ELR (cell line): ENCODE measurements around the gene KRTAP5-10.
"Not testable (repeated sequence)": the region's sequence is repeated elsewhere in the genome, so short reads cannot be mapped to it uniquely, and the experiment has no call there.

Experiments
- DNase-seq: peaks from one replicate; pipeline ENCODE4 v3.0.0-alpha.2; 2015; ENCODE audit warnings: low read depth

Gene KRTAP5-10

GRCh38 chr11:71542879-71543777 lies 22.2 kb upstream of the KRTAP5-10 start:
- peak; percentile 4 for DNase-seq

GRCh38 chr11:71543866-71544265 lies 21.5 kb upstream of the KRTAP5-10 start:
- DNase-seq, result no peak

GRCh38 chr11:71544525-71545214 lies 20.7 kb upstream of the KRTAP5-10 start:
- DNase-seq, result no peak

GRCh38 chr11:71545405-71545966 lies 19.9 kb upstream of the KRTAP5-10 start:
- no peak for DNase-seq

GRCh38 chr11:71548120-71548519 lies 17.2 kb upstream of the KRTAP5-10 start, which contains the start of gene KRTAP5-9:
Gene KRTAP5-9, plus strand, starts transcription at chr11:71548420. Its CDS starts 238 bp downstream, at chr11:71548658.
- DNase-seq, result no peak

- no peak for DNase-seq
Observed at GRCh38 chr11:71548716-71549151, 16.6 kb upstream of the KRTAP5-10 start.

GRCh38 chr11:71551711-71552110 lies 13.7 kb upstream of the KRTAP5-10 start:
- DNase-seq, result no peak

GRCh38 chr11:71554996-71555395 lies 10.4 kb upstream of the KRTAP5-10 start:
- DNase-seq, result no peak

- no peak for DNase-seq
Observed at GRCh38 chr11:71555508-71555907, 9.9 kb upstream of the KRTAP5-10 start.

GRCh38 chr11:71556018-71556417 lies 9.3 kb upstream of the KRTAP5-10 start:
- DNase-seq, result no peak

- no peak for DNase-seq
Observed at GRCh38 chr11:71557257-71557656, 8.1 kb upstream of the KRTAP5-10 start.

GRCh38 chr11:71558996-71559395 lies 6.4 kb upstream of the KRTAP5-10 start:
- no peak for DNase-seq

GRCh38 chr11:71562120-71562519 lies 3.2 kb upstream of the KRTAP5-10 start:
- DNase-seq, result peak; percentile 8

GRCh38 chr11:71563406-71563805 lies 2.0 kb upstream of the KRTAP5-10 start:
- DNase-seq, result peak; percentile 80

GRCh38 chr11:71564430-71564829 lies 933 bp upstream of the KRTAP5-10 start:
- DNase-seq, result no peak

GRCh38 chr11:71566081-71566620 lies 788 bp downstream of the KRTAP5-10 start:
- no peak for DNase-seq

- DNase-seq, result not testable (repeated sequence)
Observed at GRCh38 chr11:71566626-71567599, 1.6 kb downstream of the KRTAP5-10 start.

GRCh38 chr11:71567633-71568032 lies 2.3 kb downstream of the KRTAP5-10 start:
- not testable (repeated sequence) for DNase-seq

- peak; percentile 2 for DNase-seq
Observed at GRCh38 chr11:71568704-71569349, 3.5 kb downstream of the KRTAP5-10 start.

- DNase-seq, result not testable (repeated sequence)
Observed at GRCh38 chr11:71571101-71571850, 5.9 kb downstream of the KRTAP5-10 start.
